DND-41 (cell line): ENCODE results near the gene RHBDD1.

Source experiments
- ATAC-seq: fragments of 200-7000 bp; cut with Tn5 transposase; 3 replicates; pipeline ENCODE4 v1.9.1; 2021; ENCODE audit warnings: low read depth; ENCODE audit not compliant: insufficient read depth
- DNase-seq: peaks from one replicate; pipeline ENCODE4 v3.0.0-alpha.2; 2020
- H2AFZ ChIP-seq: 2 replicates; pipeline ENCODE4 v1.6.0; 2012; ENCODE audit warnings: low read depth, low read length
- H3K27ac ChIP-seq: 2 replicates; pipeline ENCODE4 v1.5.1; 2012; ENCODE audit warnings: low read length, inconsistent platforms
- H3K27me3 ChIP-seq: fragments of 200-600 bp; sonication (generic); 2 replicates; pipeline ENCODE4 v1.6.0; 2012; ENCODE audit warnings: low read length, mild to moderate bottlenecking, inconsistent platforms; ENCODE audit not compliant: insufficient read depth, poor library complexity
- H3K36me3 ChIP-seq: 2 replicates; pipeline ENCODE4 v1.5.1; 2012; ENCODE audit warnings: low read length, inconsistent platforms; ENCODE audit not compliant: insufficient read depth
- H3K4me1 ChIP-seq: 2 replicates; pipeline ENCODE4 v1.5.1; 2012; ENCODE audit warnings: mild to moderate bottlenecking, low read length; ENCODE audit not compliant: insufficient read depth
- H3K4me2 ChIP-seq: 2 replicates; pipeline ENCODE4 v1.6.0; 2012; ENCODE audit warnings: mild to moderate bottlenecking, moderate library complexity, low read length, inconsistent platforms; ENCODE audit not compliant: insufficient read depth
- H3K4me3 ChIP-seq, 2 experiments: fragments of 200-600 bp in 1 of 2; shearing (Covaris generic) in 1 of 2; 2 replicates each; pipeline ENCODE4 v1.5.1; 2012 to 2016; ENCODE audit warnings: inconsistent platforms in 2 of 2, low read length in 2 of 2, mild to moderate bottlenecking in 2 of 2, low read depth in 1 of 2, moderate library complexity in 1 of 2
- H3K79me2 ChIP-seq: 2 replicates; pipeline ENCODE4 v1.6.0; 2012; ENCODE audit warnings: low read length, inconsistent platforms; ENCODE audit not compliant: insufficient read depth
- H3K9ac ChIP-seq: 2 replicates; pipeline ENCODE4 v1.6.0; 2012; ENCODE audit warnings: low read depth, mild to moderate bottlenecking, inconsistent platforms, low read length, moderate library complexity
- H3K9me3 ChIP-seq: 2 replicates; pipeline ENCODE4 v1.5.1; 2012; ENCODE audit warnings: low read length, moderate library complexity, mild to moderate bottlenecking, inconsistent platforms; ENCODE audit not compliant: insufficient read depth, severe bottlenecking
- H4K20me1 ChIP-seq: 2 replicates; pipeline ENCODE4 v1.6.0; 2012; ENCODE audit warnings: low read length; ENCODE audit not compliant: insufficient read depth
- EZH2 ChIP-seq: IDR thresholded peaks from 3 replicates; pipeline ENCODE4 v1.6.1; 2012; ENCODE audit warnings: borderline replicate concordance, low read depth, mild to moderate bottlenecking, moderate library complexity, low read length, inconsistent platforms; ENCODE audit not compliant: severe bottlenecking
- TF ChIP-seq, protein P1 (sequence below): IDR thresholded peaks from 2 replicates; pipeline ENCODE4 v1.5.1; 2012; ENCODE audit warnings: borderline replicate concordance, low read length, moderate library complexity, mild to moderate bottlenecking; ENCODE audit not compliant: poor library complexity, severe bottlenecking; ENCODE audit errors: extremely low read depth

Gene RHBDD1

GRCh38 chr2:226847090-226847489, 11.2 kb downstream of the RHBDD1 start:
- Histone ChIP-seq H4K20me1 (no peaks in the 10 kb centered on the region), H3K79me2 (peaks cover 26% of the 10 kb centered on the region), H3K36me3 (0 out of 2 replicates have a peak, but pooled peaks cover 4% of the 10 kb centered on the region), H3K9ac (no peak overlapping the region), H3K9me3 (no peaks in the 10 kb centered on the region), H3K4me3 (no peak overlapping the region), H3K4me1 (no peaks in the 10 kb centered on the region), H3K4me2 (no peak overlapping the region), H3K27me3 (no peaks in the 10 kb centered on the region), H2AFZ (no peak overlapping the region), H3K27ac (no peak overlapping the region)
- TF ChIP-seq, protein P1, sequence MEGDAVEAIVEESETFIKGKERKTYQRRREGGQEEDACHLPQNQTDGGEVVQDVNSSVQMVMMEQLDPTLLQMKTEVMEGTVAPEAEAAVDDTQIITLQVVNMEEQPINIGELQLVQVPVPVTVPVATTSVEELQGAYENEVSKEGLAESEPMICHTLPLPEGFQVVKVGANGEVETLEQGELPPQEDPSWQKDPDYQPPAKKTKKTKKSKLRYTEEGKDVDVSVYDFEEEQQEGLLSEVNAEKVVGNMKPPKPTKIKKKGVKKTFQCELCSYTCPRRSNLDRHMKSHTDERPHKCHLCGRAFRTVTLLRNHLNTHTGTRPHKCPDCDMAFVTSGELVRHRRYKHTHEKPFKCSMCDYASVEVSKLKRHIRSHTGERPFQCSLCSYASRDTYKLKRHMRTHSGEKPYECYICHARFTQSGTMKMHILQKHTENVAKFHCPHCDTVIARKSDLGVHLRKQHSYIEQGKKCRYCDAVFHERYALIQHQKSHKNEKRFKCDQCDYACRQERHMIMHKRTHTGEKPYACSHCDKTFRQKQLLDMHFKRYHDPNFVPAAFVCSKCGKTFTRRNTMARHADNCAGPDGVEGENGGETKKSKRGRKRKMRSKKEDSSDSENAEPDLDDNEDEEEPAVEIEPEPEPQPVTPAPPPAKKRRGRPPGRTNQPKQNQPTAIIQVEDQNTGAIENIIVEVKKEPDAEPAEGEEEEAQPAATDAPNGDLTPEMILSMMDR: no peak
- TF ChIP-seq EZH2: no peak
- DNase-seq (no peak), ATAC-seq (no peak)

DNA sequence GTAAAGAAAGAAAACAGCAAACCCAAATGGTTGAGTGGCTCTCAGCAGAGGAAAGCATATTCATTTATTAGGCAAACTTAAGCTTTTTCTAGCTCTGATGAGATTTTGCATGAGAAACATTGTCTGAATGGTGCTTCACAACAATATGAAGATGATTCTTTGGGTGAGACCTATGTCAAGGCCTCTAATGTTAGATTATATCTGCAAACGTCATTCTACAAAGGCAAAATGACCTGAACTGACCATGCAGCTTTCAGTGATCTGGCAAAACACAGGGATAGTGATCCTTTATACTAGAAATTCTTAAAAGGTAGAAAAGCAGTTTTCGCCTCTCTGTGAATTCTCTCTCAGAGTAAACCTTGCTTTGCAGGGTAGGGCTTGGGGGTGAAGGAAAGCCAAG, 11.7 kb downstream of the RHBDD1 start:
- TF ChIP-seq EZH2: no peak
- TF ChIP-seq, protein P1: no peak
- Histone ChIP-seq H3K4me2 (no peak overlapping the region), H3K79me2 (peaks cover 26% of the 10 kb centered on the region), H3K9me3 (no peaks in the 10 kb centered on the region), H3K36me3 (0 out of 2 replicates have a peak, but pooled peaks cover 4% of the 10 kb centered on the region), H3K27me3 (no peaks in the 10 kb centered on the region), H2AFZ (no peak overlapping the region), H3K4me1 (no peaks in the 10 kb centered on the region), H3K4me3 (no peak overlapping the region), H4K20me1 (no peaks in the 10 kb centered on the region), H3K9ac (no peak overlapping the region), H3K27ac (no peak overlapping the region)
- DNase-seq (no peak), ATAC-seq (no peak)

- Histone ChIP-seq H3K79me2 (peaks cover 15% of the 10 kb centered on the region), H3K27ac (no peak overlapping the region), H3K9ac (no peak overlapping the region), H3K27me3 (no peaks in the 10 kb centered on the region), H4K20me1 (no peaks in the 10 kb centered on the region), H3K4me3 (no peak overlapping the region), H3K4me1 (no peaks in the 10 kb centered on the region), H2AFZ (no peak overlapping the region), H3K9me3 (no peaks in the 10 kb centered on the region), H3K36me3 (0 out of 2 replicates have a peak, but pooled peaks cover 4% of the 10 kb centered on the region), H3K4me2 (no peak overlapping the region)
- TF ChIP-seq EZH2: no peak
- TF ChIP-seq, protein P1: no peak
- ATAC-seq (no peak), DNase-seq (no peak)
Observed at GRCh38 chr2:226849349-226849748, 13.5 kb downstream of the RHBDD1 start.

DNA sequence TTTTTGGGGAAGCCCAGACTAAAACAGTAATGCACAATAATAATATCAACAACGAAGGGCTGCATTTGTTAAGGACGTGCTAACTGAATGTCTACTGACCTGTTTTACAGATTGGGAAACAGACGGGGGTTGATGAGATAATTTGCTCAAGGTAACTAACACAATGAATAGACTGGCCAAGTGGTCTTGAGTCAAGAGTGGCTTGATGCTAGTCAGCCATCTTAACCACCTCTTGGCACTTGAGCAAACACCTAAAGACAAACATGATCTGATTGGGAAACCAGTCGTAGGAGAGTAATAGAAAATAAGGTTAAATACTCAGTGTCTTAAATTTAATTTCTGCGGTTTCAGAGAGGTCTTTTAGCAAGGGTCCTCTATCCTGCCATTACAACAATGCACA, 14.2 kb downstream of the RHBDD1 start:
- Histone ChIP-seq H3K9me3 (no peaks in the 10 kb centered on the region), H3K9ac (no peak overlapping the region), H3K79me2 (peaks cover 13% of the 10 kb centered on the region; the same call in 1 of the 2 replicates), H3K4me2 (no peak overlapping the region), H4K20me1 (no peaks in the 10 kb centered on the region), H3K4me3 (no peak overlapping the region), H3K27me3 (no peaks in the 10 kb centered on the region), H3K27ac (no peak overlapping the region), H3K4me1 (no peaks in the 10 kb centered on the region), H2AFZ (no peak overlapping the region), H3K36me3 (0 out of 2 replicates have a peak, but pooled peaks cover 4% of the 10 kb centered on the region)
- no peak for DNase-seq
- no peak for ATAC-seq
- TF ChIP-seq, protein P1: no peak
- no peak for TF ChIP-seq EZH2
